NK-92 (cell line): Measurements from ENCODE around the gene EIF4G2.
"Not testable (repeated sequence)": the region's sequence is repeated elsewhere in the genome, so short reads cannot be mapped to it uniquely, and the experiment has no call there.

Experiments
- DNase-seq: peaks from one replicate; lab custom pipeline; 2025; ENCODE audit not compliant: unreplicated experiment; lab: John Stamatoyannopoulos, UW

EIF4G2 gene

GRCh38 chr11:10808553-10809372 lies at the start of gene EIF4G2:
EIF4G2 (minus strand) TSS chr11:10808926.
- DNase-seq, result peak; percentile 75

GRCh38 chr11:10857709-10858438 lies 49.1 kb upstream of the EIF4G2 start, which contains the start of gene ZBED5:
ZBED5 (minus strand) TSS chr11:10858053; CDS start chr11:10854945, 3,108 bp downstream.
- peak; percentile 76 for DNase-seq

DNA sequence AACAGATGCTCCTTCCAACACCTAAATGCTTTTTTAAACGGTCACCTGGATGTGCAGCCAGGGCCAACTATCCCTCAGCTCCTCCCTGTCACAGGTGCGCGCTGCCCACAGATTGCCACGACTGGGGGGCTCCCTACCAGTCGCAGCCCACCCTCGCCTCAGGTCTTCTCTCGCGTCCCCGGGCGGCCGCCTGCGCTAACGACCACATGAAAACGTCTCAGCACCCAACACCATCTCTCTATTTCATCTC lies 48.7 kb upstream of the EIF4G2 start:
- DNase-seq, result no peak

- no peak for DNase-seq
These were observed 48.1 kb upstream of the EIF4G2 start for GRCh38 chr11:10856689-10857458.

DNA sequence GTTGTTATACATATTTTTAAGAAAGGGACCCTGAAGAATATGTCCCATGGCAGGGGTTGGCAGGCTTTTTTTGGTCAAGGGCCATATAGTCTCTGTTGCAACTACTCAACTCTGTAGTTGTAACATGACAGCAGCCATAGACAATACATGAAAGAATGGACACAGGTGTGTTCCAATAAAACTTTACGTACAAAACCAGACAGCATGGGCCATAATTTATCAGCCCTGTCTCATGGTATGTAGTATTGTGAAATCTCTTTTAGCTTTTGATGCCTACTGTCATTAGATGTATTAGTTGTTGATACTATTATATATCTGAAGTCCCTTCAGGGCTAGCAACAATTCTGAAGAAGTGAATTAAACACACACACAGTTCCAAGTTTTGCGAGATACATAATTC lies 46.6 kb upstream of the EIF4G2 start:
- DNase-seq, result no peak

DNA sequence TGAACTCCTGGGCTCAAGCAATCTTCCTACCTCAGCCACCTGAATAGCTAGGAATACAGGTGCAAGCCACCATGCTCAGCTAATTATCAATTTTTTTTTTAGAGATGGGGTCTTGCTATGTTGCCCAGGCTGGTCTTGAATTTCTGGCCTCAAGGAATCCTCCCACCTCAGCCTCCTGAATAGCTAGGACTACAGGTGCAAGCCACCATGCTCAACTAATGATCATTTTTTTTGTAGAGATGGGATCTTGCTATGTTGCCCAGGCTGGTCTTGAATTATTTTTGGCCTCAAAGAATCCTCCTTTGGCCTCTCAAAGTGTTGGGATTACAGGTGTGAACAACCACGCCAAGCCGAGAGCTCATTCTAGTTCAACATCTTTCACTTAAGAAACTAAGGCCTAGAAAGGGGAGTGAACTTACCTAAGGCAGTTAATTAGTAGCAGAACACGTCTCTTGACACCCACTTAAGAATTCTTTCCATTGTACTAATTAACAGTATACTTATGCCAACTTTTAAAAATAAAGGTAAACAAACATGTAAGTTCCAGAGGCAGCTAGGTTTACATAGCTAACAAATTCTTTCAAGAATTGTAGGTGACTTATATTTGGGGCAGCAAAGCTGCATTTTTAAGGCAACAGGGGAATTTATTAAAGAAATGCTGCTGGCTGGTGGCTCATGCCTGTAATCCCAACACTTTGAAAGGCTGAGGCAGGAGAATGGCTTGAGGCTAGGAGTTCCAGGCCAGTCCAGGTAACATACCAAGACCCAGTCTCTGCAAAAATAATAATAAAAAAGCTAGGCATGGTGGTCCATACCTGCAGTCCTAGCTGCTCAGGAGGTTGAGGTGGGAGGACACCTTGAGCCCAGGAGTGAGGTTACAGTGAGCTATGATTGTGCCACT lies 39.5 kb upstream of the EIF4G2 start:
- DNase-seq, result no peak

DNA sequence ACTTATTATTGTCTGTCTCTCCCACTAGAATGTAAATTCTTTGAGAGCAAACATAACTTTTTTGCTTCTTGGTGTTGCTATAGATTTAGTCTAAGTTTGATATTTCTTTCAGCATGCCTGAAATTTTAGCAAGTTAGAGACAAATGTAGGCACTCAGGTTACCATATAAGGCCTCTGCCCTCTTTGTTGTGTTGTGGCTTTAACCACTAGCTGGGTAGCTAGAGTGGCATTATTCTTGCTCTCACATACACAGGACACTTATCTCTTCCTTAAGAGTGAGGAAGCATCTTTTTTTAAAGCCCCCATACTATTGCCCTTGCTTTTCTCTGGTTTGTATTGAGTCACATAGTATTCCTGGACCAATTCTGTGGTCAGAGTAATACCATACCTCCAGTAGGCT lies 37.9 kb upstream of the EIF4G2 start:
- no peak for DNase-seq

- DNase-seq, result no peak
These were observed 36.9 kb upstream of the EIF4G2 start for GRCh38 chr11:10845589-10845988.

GRCh38 chr11:10844796-10845195 lies 36.1 kb upstream of the EIF4G2 start:
- DNase-seq, result no peak

DNA sequence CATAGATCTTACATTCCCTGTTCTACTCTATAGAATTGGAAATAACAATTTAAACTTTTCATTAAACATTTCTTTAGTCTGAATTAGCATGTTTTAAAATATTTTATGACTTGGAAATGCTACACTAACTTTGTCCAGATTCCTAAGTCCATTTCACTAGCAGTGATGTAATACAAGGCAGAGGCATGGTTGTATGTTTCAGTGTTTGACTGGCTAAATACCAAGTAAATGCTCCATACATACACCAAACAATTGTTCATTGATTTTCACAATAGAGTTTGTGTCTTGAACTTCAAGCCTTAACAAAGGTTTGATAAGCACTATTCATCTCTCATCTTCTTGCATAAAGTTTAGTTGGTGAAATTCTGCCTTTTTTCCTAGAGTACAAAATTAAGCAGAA lies 35.6 kb upstream of the EIF4G2 start:
- no peak for DNase-seq

DNA sequence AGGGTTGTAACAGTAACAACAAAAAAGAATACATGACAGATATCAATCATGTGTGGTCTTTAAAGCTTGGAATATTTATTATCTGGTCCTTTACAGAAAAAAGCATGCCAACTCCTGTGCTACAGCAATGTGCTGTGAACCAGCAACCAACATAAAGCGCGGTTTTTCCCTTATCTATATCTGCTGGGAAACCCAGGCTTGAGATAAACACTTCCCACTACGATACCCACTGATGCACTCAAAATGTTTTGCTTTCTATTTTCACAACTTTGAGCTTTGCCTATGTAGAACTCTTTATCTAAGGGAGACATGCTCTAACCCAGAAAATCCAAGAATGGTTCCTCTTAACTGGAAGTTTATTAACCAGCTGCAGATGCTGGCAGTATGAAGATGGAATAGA lies 30.2 kb upstream of the EIF4G2 start:
- DNase-seq, result no peak

GRCh38 chr11:10838083-10838482 lies 29.4 kb upstream of the EIF4G2 start:
- no peak for DNase-seq

DNA sequence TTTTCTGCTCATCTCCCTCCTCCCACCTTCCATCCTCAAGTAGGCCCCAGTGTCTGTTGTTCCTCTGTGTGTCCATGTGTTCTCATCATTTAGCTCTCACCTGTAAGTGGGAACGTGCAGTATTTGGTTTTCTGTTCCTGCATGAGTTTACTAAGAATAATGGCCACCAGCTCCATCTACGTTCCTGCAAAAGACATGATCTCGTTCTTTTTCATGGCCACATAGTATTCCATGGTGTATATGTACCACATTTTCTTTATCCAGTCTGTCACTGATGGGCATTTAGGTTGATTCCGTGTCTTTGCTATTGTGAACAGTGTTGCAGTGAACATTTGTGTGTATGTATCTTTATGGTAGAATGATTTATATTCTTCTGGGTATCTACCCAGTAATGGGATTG lies 28.2 kb upstream of the EIF4G2 start:
- not testable (repeated sequence) for DNase-seq

- no peak for DNase-seq
These were observed 20.4 kb upstream of the EIF4G2 start for GRCh38 chr11:10829139-10829538.

- DNase-seq, result no peak
These were observed 19.7 kb upstream of the EIF4G2 start for GRCh38 chr11:10828402-10828801.

- no peak for DNase-seq
These were observed 16.2 kb upstream of the EIF4G2 start for GRCh38 chr11:10824888-10825287.

GRCh38 chr11:10823152-10823579 lies 14.4 kb upstream of the EIF4G2 start:
- DNase-seq, result no peak

DNA sequence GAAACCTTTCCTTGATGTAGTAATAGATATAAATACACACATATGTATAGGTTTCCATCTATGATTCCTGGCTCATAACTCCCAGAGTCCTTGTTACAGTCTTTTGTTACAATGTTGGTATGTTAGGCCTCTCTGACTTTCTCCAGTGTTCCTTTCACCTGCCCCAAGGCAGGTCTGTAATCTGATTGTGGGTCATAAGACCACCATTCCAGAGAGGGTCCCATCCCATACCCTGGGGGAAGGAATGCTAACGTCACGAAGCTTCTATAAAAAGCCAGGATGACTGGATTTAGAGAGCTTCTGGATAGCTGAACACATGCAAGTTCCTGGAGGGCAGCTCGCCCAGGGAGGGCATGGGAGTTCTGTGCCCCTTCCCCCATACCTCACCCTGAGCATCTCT lies 13.8 kb upstream of the EIF4G2 start:
- DNase-seq, result not testable (repeated sequence)

DNA sequence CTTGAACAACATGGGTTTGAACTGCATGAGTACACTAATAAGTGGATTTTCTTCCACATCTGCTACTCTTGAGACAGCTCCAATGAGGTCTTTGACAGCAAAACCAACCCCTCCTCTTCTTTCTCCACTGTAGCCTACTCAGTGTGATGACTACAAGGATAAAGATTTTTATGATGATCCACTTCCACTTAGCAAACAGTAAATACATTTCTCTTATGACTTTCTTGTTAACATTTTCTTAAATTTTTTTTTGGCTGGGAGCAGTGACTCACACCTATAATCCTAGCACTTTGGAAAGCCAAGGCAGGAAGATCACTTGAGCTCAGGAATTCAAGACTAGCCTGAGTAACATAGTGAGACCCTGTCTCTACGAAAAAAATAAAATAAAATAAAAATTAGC lies 9.9 kb upstream of the EIF4G2 start:
- no peak for DNase-seq

- no peak for DNase-seq
These were observed 5.2 kb upstream of the EIF4G2 start for GRCh38 chr11:10813945-10814344.
